GM19023 (cell line): ENCODE measurements around the gene OR13C9.
"Not testable (repeated sequence)": the region's sequence is repeated elsewhere in the genome, so short reads cannot be mapped to it uniquely, and the experiment has no call there.

Source experiments
- ATAC-seq: cut with Tn5 transposase; IDR thresholded peaks from one replicate; pipeline ENCODE4 v1.9.1; 2021; ENCODE audit warnings: mild to moderate bottlenecking, moderate library complexity; ENCODE audit not compliant: unreplicated experiment

Gene OR13C9, protein sequence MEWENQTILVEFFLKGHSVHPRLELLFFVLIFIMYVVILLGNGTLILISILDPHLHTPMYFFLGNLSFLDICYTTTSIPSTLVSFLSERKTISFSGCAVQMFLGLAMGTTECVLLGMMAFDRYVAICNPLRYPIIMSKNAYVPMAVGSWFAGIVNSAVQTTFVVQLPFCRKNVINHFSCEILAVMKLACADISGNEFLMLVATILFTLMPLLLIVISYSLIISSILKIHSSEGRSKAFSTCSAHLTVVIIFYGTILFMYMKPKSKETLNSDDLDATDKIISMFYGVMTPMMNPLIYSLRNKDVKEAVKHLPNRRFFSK

DNA sequence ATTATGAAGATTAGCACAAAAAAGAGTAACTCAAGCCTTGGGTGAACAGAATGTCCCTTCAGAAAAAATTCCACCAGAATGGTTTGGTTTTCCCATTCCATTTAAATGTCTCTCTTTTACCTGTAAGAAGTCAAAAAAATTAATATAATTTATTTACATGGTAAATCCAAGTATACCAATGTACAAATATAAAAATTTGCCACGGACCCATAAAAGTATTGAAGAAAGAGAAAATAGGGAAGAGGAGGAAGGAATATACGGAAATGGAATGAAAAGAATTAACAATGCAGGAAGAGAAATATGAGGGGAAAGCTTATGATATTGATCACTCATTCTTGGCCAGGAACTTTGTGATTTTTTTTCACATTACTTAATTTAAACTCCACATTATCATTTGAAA, at the start of gene OR13C9:
Gene OR13C9 (minus strand): TSS at position 101 of the 400 bp plus-strand sequence. CDS start 0 bp downstream, at position 101.
- ATAC-seq, result no peak

DNA sequence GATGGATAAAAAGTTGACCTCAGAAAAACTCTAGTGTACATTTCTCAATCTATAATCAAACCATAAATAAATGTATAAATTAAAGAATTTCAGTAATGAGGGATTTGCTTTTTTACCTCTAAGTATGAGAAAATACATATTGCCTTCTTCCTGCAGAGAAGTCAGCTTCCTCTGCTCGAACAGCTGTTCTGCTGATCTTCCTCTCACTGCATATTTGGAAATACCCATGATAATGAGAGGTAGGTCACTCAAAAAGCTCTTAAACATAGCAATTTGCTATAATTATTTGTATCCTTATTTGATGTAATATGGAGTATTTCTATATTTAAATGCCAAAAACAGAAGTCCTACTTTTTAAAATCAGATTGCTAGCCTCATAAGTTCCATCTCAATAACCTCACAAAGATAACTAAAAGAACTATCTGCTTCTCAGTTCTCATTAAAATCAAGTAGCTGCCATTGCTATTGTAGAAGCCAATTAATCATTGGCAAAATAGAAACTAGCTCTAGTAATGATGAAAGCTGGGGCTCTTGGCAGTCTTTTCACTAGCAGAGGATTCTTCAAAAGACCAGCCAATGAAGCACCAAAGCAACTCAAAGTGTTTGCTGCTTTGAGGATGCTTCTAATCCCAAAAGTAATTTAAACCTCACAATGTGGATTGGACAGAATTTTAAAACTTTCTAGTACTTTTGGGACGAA, 40.6 kb upstream of the OR13C9 start:
- ATAC-seq, result no peak

DNA sequence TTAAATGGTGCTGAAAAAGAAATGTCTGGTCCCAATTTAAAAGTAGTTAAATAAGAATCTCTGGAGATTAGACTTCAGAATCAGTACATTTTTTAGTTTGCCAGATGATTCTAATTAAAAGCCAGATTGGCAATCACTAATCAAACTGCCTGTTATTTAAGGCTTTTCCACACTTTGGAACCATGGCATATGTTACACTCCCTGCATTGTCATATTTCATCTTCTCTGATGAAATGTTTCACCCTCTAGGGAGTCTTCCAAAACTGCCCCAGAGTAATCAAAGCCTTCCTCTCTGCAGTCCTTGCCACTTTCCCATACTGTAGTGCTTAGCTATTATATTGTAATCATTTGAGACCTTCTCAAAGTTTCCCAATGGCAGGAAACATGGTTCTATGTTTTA, 17.5 kb upstream of the OR13C9 start:
- ATAC-seq, result no peak

DNA sequence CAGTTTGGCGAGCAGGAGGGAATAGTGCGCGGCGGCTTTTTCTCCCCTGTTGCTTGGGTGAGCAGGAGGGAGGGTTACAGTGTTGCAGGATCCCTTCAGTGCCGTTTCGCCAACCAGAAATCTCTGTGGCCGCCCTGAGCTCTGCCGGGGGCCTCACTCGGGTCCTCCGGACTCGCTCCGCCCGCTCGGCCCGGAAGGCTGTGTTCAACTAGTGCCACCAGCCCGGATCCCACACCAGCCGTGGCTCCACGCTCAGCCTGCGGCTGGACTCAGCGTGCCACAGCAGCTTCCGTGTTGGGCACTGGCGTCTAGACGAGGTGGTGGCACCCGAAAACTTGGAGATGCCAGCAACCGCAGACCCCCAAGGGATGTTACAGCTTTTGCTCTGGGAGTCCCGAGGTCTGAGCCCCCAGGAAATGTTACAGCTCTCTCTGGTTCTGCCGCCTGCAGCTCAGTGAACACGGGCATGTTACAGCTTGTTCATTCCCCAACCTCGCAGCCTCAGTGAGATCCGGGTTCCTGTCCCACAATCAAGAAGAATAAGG, 16.0 kb upstream of the OR13C9 start:
- no peak for ATAC-seq

DNA sequence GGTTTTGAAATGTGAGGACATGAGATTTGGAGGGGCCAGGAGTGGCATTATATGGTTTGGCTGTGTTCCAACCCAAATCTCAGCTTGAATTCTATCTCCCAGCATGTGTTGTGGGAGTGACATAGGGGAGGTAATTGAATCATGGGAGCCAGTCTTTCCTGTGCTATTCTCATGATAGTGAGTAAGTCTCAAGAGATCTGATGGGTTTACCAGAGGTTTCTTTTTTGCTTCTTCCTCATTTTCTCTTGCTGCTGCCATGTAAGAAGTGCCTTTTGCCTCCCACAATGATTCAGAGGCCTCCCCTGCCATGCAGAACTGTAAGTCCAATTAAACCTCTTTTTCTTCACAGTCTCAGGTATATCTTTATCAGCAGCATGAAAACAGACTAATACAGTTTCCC, 8.0 kb upstream of the OR13C9 start:
- not testable (repeated sequence) for ATAC-seq

DNA sequence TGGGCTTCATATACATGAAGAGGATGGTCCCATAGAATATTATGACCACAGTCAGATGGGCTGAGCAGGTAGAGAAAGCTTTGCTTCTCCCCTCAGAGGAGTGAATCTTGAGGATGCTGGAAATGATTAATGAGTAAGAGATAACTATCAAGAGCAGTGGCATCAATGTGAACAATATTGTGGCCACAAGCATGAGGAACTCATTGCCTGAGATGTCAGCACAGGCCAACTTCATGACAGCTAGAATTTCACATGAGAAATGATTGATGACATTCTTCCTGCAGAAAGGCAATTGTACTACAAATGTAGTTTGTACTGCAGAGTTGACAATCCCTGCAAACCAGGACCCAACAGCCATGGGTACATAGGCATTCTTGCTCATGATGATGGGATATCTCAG, 586 bp downstream of the OR13C9 start:
- no peak for ATAC-seq

DNA sequence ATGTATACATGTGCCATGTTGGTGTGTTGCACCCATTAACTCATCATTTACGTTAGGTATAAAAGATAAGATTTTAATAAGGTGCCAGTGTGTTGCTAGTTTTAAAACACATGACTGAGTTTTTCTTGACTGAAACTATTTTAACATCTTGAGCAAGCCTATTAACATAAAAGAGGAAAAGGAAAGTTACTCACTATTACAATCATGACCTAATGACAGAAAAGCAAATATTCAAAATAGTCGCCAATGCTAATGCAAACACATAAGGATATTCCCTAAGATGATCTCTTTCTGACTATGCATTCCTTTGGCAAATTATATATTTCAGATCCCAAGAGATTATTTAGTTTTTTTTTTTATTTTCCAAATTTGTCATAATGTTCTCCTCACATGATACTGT, 6.8 kb downstream of the OR13C9 start:
- ATAC-seq, result no peak

DNA sequence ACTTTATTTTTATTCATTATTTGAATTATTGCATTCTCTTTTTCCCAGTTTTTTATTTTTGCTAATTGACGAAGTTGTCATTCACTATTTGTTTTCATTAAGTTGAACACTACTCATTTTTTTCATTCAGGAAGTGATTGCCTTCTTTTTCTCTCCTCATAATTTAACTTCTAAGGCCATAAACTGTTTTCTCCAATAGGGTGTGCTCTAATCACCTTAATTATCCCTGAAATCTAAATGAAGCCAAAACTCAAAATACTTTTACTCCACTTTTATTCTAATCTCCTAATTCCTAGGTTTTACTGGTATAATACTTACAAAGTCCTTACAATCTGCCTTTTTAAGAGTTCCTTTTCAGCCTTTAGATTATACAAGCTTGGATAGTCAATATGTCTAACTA, 9.7 kb downstream of the OR13C9 start:
- ATAC-seq, result no peak

DNA sequence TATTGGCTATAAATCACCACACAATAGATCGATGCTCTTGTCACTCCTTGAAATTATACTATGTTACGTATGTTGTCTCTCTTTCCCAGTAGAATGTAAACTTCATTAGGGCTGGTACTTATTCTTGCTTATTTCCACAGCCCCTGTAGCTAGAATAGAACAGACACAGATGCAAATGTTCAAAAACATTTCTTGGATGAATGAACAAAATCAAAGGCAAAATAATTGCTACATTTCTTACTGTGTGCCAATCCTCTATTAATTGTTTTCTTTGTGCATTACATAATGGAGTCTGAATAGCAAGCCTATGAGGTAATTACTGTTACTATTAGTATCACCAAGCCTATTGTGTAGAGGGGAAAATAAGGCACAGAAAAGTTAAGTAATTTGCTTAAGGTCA, 11.9 kb downstream of the OR13C9 start:
- ATAC-seq, result no peak

DNA sequence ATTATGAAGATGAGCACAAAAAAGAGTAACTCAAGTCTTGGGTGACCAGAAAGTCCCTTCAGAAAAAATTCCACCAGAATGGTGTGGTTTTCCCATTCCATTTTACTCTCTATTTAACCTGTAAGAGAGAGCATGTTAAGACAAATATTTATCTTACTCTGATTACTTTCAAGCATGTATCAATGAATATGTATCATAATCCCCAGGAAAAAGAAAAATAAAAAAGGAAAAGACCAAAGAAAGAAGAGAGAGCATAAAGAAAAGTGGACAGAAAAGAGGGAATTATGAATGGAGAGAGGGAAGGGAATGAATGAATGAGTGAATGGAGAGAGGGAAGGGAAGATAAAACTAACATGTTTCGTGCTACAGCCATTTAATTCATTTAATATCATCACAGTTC, 12.5 kb downstream of the OR13C9 start, which contains the start of gene OR13C2:
Gene OR13C2 (minus strand): TSS at position 101 of the 400 bp plus-strand sequence. CDS start 0 bp downstream, at position 101.
- ATAC-seq, result not testable (repeated sequence)

DNA sequence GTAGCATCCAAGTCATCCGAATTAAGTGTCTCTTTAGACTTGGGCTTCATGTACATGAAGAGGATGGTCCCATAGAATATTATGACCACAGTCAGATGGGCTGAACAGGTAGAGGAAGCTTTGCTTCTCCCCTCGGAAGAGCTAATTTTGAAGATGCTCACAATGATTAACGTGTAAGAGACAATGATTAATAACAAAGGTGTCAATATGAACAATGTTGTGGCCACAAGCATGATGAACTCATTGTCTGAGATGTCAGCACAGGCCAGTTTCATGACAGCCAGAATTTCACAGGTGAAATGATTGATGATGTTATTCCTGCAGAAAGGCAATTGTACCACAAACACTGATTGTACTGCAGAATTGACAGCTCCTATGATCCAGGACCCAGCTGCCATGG, 13.2 kb downstream of the OR13C9 start:
- ATAC-seq, result no peak

DNA sequence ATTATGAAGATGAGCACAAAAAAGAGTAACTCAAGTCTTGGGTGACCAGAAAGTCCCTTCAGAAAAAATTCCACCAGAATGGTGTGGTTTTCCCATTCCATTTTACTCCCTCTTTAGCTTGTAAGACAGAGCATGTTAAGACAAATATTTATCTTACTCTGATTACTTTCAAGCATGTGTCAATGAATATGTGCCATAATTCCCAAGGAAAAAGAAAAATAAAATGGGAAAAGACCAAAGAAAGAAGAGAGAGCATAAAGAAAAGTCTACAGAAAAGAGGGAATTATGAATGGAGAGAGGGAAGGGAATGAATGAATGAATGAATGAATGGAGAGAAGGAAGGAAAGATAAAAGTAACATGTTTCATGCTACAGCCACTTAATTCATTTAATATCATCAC, 18.7 kb downstream of the OR13C9 start, which contains the start of gene OR13C5:
Gene OR13C5 (minus strand): TSS at position 101 of the 400 bp plus-strand sequence. CDS start 0 bp downstream, at position 101.
- not testable (repeated sequence) for ATAC-seq

DNA sequence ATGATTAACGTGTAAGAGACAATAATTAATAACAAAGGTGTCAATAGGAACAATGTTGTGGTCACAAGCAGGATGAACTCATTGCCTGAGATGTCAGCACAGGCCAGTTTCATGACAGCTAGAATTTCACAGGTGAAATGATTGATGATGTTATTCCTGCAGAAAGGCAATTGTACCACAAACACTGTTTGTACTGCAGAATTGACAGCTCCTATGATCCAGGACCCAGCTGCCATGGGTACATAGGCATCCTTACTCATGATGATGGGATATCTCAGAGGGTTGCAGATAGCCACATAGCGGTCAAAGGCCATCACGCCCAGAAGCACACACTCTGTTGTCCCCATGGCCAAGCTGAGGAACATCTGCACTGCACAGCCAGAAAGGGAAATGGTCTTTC, 19.3 kb downstream of the OR13C9 start:
- not testable (repeated sequence) for ATAC-seq

DNA sequence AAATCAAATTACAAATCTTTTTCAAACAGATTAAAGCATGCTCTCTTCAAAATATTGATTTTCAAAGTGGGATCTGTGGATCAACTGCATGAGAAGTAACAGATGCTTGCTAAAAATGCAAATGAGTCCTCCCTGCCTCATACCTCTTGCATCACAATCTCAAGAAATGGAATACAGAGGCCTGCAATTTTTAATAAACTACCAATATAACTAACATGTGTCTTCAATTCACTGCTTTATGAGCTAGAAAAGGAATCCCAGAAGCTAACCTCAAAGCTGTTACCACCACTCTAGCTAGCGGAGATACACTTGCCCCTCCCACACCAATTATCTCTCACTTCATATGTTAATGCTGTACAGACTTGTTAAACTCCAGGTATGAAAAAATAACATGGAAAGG, 28.4 kb downstream of the OR13C9 start:
- no peak for ATAC-seq

DNA sequence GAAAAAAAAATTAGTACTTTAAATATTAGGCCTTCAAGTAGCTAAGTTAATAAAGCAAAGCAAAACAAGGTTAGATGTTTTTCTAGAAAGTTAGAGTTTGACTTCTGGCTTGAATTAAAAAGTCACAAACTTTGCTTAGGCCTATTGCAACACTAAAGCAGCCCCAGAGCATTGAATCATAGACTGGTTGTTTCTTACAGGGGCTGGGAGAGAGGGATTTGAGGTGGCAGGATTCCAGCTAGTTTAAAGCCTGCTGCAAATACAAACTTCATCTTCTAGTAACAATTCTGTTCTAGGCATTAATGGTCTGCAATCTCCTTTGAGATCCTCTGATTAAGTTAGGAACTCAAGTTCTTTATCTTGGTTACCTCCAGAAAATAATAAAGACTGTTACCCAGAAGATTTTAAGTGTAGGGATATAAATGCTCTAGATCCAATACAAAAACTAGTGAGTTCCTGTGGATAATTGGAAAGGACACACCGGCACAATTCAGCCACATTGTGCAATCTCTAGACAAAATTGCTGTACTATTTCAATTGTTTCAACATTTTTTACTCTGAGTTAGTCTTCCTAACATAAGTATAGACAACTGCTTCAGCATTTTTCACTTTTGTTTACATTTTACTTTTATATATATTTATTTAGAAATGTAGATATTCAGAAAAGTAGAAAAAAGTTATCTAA, 31.4 kb downstream of the OR13C9 start:
- ATAC-seq, result no peak

DNA sequence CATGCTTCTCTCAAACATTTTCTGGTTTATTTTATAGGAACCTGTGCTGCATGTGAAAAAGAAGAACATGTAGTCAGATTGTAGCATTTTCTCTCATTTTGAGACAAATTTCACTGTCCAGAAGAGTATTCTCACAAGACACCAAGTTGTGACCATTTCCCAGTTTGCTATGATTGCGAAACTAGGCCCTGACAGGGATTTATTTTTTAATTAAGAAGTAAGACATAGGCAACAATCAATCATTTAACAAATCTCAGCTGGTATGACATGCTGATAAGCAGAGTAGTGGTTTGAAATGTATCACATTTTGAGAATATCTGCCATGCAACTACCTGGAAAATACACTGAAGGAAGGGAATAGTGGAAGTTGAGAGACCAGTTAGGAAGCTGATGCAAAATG, 37.4 kb downstream of the OR13C9 start:
- no peak for ATAC-seq

DNA sequence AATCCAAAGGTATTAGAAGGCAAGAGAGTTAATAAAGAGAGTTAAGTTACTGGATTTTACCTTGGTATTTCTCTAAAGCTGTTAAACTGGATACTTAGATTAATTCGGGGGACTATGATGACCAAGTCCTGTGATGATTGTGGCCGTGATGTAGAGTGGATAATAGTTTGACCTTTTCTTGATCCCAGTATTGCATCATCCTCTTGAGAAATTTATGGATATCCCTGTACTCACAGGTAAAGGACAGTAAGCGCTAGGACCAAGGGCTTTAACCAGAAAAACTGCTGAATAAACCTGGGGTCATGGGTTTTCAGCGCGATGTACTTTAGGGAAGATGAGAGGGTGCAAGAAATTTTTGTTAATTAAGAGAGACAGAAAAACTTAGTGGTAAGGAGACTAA, 40.7 kb downstream of the OR13C9 start:
- ATAC-seq, result no peak

DNA sequence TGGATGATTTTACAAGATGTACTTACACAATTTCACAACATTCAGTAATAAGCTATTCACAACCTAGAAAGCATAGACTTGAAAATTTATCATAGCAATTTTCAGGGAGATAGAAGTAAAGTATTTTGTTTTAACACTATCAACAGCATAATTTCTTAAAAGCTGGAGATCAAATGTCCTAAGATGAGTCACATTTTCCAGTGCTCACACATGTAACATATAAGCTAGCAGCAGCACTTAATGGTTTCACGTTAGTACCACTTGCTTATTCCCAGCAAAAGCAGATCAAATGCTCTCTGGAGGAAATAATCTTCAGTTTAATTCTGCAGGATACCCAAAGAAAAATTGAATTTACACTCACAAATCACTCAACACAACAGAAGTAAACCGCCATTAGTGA, 42.5 kb downstream of the OR13C9 start:
- ATAC-seq, result no peak

DNA sequence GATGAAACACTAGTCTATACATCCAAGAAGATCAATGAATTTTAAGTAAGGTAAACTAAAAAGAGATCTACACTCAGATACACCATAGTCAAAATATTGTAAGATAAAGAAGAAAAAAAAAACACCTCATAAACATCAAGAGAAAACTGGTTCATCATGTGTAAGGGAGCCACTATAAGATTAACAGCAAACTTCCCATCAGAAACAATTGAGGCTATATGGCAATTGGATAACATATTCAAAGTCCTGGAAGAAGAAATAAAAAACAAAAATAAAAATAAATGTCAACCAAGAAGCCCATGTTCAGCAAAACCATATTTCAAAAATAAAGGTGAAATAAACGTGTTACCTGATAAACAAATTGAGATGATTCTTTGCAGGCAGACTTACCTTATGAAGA, 45.4 kb downstream of the OR13C9 start:
- ATAC-seq, result no peak

DNA sequence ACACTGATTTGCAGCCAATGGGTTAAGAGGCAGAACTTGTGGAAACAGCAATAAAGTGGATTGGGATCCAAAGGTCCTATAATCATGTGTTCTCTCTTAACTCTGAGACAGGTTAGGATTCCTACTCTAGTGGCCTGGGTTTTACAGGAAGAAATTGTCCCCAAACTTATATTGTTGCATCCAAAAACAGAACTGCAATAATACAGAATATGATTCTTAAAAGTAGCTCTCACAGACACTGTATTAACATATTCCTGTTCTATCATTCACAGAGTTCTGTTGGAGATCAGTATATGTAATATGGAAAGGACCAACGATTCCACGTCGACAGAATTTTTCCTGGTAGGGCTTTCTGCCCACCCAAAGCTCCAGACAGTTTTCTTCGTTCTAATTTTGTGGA, 49.1 kb downstream of the OR13C9 start, which contains the start of gene OR13C8:
Gene OR13C8 (plus strand): TSS at position 301 of the 400 bp plus-strand sequence. CDS start 0 bp downstream, at position 301.
- ATAC-seq, result no peak
